Measurements from ENCODE around the gene TRAF3IP1.

Gene TRAF3IP1

DNA sequence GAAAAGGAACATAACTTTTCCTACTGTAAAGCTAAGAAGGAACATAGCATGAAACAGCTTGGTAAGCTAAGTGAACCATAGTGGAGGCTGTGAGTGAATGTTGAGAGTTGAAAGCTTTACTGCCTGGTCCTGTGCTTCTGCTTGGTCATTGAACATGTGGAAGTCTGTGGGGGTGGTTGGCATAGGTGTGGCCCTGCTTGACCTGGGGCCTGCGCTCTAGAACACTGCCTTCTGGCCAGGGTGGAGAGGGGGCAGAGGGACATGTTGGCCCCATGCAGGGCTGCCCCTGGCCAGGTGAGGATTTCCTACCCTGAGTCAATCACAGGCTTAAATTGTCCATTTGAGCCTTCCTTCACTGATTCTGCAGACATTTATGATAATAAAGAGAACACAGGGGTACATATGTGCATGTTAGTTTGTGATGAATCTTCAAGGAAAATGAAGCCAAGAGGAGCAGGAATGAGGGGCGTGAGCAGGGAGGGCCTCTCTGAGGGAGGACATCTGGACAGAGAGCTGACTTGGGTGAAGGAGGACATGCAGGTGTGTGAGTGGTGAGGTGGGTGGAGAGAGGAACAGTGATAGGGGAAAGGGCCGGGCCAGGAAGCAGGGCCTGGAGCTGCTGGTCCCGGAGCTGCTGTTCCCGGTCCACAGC is 16.6 kb downstream of the TRAF3IP1 start:
- TF ChIP-seq, protein P1, sequence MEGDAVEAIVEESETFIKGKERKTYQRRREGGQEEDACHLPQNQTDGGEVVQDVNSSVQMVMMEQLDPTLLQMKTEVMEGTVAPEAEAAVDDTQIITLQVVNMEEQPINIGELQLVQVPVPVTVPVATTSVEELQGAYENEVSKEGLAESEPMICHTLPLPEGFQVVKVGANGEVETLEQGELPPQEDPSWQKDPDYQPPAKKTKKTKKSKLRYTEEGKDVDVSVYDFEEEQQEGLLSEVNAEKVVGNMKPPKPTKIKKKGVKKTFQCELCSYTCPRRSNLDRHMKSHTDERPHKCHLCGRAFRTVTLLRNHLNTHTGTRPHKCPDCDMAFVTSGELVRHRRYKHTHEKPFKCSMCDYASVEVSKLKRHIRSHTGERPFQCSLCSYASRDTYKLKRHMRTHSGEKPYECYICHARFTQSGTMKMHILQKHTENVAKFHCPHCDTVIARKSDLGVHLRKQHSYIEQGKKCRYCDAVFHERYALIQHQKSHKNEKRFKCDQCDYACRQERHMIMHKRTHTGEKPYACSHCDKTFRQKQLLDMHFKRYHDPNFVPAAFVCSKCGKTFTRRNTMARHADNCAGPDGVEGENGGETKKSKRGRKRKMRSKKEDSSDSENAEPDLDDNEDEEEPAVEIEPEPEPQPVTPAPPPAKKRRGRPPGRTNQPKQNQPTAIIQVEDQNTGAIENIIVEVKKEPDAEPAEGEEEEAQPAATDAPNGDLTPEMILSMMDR (IDR thresholded peaks at IDR 0.05; ENCODE audit: low read depth, low read length, missing control alignments): no peak
- no peak for DNase-seq (ENCODE audit: low read depth)
- H3K4me3 ChIP-seq (ENCODE audit: low read depth, low read length): no peak overlapping the region

DNA sequence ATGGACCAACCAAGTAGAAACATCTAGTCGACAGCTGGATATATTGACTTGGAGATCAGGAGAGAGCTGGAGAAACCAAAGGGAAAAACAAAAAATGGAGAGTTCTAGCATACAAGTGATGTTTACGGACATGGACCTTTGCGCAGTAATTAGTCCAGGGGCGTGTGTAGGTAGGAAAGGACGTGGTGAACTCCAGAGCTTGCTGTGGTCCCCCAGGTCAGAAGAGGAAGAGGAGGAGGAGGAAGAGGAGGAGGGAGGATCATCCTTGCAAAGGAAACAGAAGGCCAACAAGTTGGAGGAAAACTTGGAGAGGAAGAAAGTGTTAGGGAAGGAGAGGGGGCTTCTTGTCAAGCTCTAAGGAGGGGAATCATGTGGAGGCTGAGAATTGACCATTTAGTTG is 17.5 kb downstream of the TRAF3IP1 start:
- DNase-seq (ENCODE audit: low read depth): no peak
- TF ChIP-seq, protein P1 (IDR thresholded peaks at IDR 0.05; ENCODE audit: low read depth, low read length, missing control alignments): no peak
- no peak overlapping the region for H3K4me3 ChIP-seq (ENCODE audit: low read depth, low read length)

DNA sequence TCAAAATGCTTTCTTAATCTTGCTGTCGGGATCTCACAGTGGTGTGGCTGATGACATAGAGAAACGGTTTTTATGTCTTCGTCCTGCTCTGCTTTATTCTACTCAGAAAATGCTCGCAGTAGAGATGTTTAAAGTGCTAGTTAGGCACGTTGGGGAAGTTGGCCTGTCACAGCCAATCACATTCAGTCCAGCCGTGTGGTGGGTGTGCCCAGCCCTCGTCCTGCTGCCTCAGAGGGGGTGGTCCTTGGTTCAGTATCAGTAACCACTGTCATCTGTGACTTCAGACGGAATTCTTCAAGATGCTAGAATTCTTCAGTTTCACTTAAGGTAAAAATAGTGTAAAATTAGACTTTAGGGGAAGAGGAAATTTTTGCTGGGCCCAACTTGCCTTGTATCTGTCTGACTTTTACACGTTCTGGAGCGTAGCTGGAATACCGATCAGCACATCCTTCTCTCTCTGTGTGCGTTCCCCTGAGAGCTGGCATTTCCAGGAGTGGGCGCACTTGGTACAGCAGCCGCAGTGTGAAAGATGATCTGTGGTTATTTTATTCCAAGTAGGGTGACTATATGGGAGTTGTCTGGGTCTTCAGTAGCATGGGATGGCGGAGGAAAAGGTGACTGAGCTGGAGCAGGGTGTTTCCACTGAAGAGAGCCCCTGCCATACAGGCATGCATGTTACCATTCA is 18.5 kb downstream of the TRAF3IP1 start:
- no peak overlapping the region for H3K4me3 ChIP-seq (ENCODE audit: low read depth, low read length)
- no peak for DNase-seq (ENCODE audit: low read depth)
- TF ChIP-seq, protein P1 (IDR thresholded peaks at IDR 0.05; ENCODE audit: low read depth, low read length, missing control alignments): no peak

DNA sequence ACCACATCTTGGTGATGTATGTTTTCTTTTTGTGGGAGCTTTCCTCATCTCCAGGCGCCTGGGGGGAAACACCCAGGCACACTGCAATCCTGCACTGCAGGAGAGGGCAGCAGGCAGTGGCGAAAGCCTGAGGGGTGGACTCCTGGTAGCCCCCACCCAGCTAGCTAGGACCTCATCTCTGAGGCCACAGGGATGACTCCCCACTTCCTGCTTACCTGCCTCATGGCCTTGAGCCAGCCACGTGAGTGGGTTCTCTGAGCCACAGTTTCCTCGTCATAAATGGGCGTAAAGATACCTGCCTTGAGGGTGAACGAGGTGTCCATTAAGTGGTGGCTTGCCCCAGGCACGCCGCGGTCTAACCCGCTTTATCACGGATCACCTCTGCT is 19.1 kb downstream of the TRAF3IP1 start:
- TF ChIP-seq, protein P1 (IDR thresholded peaks at IDR 0.05; ENCODE audit: low read depth, low read length, missing control alignments): no peak
- DNase-seq (ENCODE audit: low read depth): no peak
- no peak overlapping the region for H3K4me3 ChIP-seq (ENCODE audit: low read depth, low read length)

DNA sequence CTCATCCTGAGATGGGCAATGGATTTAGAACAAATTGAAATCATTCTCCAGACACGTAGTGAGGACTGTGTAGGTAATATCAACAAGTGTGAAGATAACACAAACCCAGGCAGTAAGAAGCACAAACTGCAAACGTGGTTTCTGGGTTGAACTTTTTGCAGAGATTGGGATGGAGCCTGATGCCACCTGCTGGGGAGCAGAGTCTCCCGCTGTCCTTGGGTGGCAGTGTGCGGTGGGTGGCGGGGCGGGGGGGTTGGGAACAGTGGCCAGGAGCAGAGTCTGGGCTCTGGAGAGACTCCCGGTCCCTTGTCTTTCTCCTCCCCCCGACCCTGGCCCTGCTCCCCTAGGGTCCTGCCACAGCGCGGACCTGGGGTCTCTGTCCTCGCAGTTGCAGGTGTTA is 19.5 kb downstream of the TRAF3IP1 start:
- no peak for DNase-seq (ENCODE audit: low read depth)
- TF ChIP-seq, protein P1 (IDR thresholded peaks at IDR 0.05; ENCODE audit: low read depth, low read length, missing control alignments): no peak
- no peak overlapping the region for H3K4me3 ChIP-seq (ENCODE audit: low read depth, low read length)

DNA sequence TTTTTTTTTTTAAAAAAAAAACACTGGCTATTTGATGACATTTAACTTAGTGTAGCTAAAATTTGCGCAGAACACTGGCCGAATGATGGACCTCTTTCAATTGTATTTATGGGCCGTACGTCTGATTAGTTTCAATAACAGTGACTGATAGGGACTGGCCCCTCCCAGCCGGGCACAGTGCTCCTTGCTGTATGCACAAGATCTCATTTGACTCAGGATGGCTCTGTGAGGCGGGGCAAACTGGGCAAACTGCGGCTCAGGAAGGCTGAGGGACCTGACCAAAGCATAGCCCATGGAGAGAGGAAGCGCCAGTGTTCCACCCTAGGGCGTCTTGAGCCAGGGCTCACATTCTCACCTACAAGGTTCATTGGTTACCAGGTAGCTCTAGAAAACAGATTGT is 21.2 kb downstream of the TRAF3IP1 start:
- no peak for DNase-seq (ENCODE audit: low read depth)
- TF ChIP-seq, protein P1 (IDR thresholded peaks at IDR 0.05; ENCODE audit: low read depth, low read length, missing control alignments): no peak
- no peak overlapping the region for H3K4me3 ChIP-seq (ENCODE audit: low read depth, low read length)

DNA sequence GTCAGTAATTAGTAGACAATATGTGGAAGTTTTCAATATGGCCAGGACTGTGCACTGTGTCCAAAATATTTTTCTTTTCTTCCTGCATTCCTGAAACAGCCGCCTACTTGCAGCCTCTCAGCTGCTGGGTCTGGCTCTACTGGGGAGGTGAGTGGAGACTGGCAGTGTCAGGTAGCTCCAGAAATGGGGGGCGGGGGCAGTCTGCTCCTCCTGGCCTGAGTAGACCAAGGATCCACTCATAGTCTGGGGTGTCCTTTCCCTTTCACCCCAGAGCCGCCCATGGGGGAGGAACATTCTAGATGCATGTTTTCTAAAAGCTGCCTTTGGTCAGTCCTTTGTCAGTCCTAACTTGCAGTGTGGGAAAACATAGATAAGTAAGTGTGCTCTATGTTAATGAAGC is 23.7 kb downstream of the TRAF3IP1 start:
- no peak for DNase-seq (ENCODE audit: low read depth)
- TF ChIP-seq, protein P1 (IDR thresholded peaks at IDR 0.05; ENCODE audit: low read depth, low read length, missing control alignments): no peak
- H3K4me3 ChIP-seq (ENCODE audit: low read depth, low read length): no peak overlapping the region
